Muscle of arm (tissue), 12 donors: ENCODE results near the gene MYRF. TPM values are rescaled to one million over a fixed set of nuclear protein-coding genes. Genes with fewer than 3 reads are reported as not detected.

ENCODE experiments used
- DNase-seq: peaks from one replicate; pipeline ENCODE4 v3.0.0-alpha.2; 2013
- polyA plus RNA-seq, 12 donors: library from polyadenylated mRNA; unstranded; fragments of 120-200 nt; gene quantifications; one replicate each; pipeline ENCODE4 v1.2.1, GENCODE V29; 2013; ENCODE audit not compliant: insufficient read length in 12 of 12

Gene MYRF
- polyA plus RNA-seq, 12 donors = 0.58 to 7.2 (median 0.91) TPM; not detected in 1

- DNase-seq = no peak
Observed at GRCh38 chr11:61817471-61818202, 65.2 kb downstream of the MYRF start.

- DNase-seq = no peak
Observed at GRCh38 chr11:61820174-61820573, 67.7 kb downstream of the MYRF start.

DNA sequence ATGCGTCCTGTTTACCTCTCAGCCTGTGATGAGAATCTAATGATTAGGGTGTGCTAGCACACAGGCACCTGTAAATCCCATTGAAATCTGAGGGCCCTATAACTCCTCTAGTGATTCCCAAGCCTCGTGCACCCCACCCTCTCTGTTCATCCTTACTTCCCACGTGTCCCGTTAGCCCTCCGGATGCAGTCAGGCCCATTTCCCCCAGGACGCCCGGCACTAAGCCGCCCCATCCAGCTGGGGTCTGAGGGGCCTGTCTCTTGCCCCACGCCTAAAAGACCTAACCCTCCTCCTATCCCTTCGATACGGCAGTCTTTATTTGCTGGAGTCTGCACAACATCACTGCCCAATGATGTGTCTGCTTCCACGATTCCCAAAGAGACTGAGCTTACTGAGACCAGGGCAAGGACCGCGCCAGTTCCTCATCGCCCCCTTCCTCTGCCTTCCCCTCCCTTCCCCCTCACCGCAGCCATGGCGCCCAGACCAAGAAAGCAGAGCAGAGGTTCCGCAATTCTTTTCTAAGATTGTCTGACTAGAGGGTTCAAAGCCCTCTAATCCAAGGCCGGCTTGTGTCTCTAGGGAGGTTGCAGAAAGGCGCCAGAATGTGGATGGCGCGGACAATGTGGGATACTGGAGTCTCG is 74.6 kb downstream of the MYRF start:
- peak; percentile 66 for DNase-seq

GRCh38 chr11:61827571-61828378 is 75.3 kb downstream of the MYRF start, which contains the start of gene FADS2:
TSS of gene FADS2 (plus strand) at chr11:61828300. CDS start at chr11:61828391, 91 bp downstream.
- peak; percentile 98 for DNase-seq

DNA sequence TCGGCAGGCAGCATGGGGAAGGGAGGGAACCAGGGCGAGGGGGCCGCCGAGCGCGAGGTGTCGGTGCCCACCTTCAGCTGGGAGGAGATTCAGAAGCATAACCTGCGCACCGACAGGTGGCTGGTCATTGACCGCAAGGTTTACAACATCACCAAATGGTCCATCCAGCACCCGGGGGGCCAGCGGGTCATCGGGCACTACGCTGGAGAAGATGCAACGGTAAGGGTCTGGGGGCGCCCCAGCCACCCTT is 75.9 kb downstream of the MYRF start:
- DNase-seq = no peak

DNA sequence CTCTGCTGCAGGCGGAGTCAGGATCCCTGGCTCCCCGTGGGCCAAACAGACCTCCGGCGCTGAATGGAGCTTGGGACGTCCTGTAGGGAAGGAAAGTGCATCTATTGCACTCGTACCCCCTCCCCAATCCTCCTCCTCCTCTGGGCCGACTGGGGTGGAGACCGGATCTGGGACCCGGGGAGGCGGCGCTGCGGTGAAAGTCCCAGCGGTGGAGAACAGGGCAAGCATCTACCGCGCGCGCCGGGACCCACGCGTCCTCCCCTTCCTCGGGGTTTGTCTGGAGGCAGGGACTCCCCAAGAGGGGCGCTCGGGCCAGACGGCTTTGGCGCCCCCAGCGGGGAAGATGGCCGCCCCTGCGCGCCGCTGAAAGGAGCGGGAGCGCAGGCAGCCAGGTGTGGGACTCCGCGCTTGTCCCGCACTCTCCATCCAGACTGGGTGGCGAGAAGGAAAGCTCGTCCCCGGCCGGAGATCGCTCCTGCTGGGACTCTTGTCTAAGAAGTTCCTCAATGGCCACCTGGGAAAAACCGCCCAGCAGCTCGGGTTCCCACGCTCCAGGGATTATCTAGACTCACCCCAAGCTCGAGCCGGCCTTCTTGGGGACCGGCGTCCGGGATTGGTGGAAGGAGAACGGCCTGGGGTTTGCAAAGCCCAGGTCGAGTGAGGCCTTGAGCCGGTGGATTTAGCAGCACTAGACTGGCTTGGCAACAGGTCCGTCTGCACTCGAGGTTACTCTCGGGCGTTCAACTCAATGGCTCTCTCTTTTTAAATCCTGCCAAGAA is 76.4 kb downstream of the MYRF start:
- peak; percentile 43 for DNase-seq

- no peak for DNase-seq
Observed at GRCh38 chr11:61829806-61830205, 77.4 kb downstream of the MYRF start.

DNA sequence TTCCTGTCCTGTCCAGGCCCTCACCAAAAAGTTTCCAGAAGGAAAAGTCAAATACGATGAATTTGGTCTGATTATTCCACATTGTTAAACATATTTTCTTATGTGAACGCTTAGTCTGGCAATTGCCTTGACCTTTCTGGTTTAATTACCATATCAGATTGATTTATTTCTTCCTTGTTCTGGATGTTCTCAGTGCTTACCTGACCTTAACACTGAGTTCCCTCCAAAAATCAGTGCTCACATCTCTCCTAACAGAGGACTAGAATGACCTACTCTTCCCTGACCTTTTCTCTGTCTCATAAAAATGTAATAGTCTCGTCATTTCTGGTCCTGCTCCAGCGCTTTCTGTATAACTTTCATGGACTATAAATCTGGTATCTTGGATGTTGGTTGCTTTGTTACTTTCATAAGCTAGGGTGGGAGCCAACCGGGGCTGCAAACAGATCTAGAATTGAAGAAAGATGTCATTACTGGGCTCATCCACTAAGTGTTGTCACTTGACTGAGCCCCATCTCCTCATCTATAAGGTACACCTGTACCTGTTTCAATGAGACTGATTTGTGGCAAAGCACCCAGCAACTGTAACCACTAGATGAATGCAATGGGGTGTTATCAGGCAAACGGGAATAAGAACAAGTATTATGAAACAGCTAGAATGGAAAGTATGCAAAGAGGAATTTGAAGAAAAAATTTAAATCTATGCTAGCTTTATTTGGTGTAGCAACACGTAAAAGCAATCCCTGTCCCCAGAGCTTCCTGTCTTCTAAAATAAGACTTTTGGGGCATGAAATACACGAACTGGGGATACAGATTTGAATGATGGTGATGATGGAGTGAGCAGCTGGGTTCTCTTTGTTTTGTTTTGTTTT is 78.0 kb downstream of the MYRF start:
- DNase-seq = peak; percentile 48

DNA sequence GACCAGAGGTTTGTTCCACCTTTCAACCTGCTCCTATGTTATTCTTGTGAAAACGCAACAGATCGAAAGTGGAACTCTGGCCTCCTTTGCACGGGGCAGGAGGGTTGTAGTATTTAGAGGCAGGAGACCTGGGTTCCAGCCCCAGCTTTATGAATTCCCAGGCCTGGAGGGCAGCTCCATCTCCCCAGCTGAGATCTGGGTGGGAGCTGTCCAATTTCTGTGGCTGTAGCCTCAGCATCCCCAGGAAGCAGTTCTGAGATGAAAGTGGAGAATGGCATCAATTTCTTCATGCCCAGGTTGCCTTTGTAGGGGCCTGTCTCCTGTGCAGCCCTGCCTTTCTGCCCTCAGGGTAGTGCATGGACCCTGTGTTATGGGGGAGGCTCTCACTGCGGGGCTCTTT is 79.8 kb downstream of the MYRF start:
- DNase-seq = no peak

DNA sequence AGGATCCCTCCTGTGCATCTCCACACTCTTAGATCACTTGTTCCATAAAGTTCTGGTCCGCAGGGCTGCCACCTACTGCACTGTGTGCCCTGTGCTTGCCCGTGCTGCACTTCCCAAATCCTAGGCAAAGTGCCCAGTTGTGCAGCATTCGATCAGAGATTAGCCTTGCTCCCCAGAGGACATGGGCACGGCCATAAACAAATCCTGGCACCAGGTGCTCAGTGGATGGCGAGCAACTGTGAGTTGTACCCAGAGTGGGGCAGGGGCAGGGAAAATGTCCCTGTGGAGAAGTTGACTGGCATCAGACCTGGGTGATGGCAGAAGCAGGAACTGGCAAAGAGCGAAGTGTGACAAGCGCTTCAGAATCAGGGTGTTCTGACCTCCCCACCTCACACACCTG is 80.3 kb downstream of the MYRF start:
- DNase-seq = no peak

- no peak for DNase-seq
Observed at GRCh38 chr11:61833471-61833870, 81.0 kb downstream of the MYRF start.

DNA sequence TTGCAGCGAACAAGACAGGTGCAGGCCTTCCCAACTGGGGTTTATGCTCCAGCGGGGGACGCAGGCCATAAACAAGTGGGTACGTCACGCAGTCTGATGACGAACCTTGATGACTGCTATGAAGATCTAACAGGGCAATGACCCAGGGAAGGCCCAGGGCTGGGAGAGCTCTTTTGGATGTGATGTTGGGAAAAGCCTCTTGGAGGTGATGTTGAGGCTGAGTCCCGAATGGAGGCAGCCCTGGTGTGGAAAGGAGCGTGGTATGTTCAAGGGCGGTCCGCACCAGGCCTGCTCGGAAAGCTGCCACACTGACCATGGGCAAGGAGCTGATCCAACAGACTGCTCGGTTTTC is 81.5 kb downstream of the MYRF start:
- no peak for DNase-seq

GRCh38 chr11:61834278-61835048 is 82.0 kb downstream of the MYRF start:
- DNase-seq = peak; percentile 71

DNA sequence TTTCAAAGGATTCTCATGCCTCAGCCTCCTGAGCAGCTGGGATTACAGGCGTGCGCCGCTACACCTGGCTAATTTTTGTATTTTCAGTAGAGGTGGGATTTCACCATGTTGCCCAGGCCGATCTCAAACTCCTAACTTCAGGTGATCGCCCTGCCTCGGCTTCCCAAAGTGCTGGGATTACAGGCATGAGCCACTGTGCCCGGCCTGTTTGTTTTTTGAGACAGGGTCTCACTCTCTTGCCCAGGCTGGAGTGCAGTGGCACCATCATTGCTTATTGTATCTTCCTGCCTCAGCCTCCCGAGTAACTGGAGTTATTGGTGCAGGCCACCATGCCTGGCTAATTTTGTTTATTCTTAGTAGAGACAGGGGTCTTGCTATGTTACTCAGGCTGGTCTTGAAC is 83.8 kb downstream of the MYRF start:
- DNase-seq = no peak

GRCh38 chr11:61837411-61838005 is 85.1 kb downstream of the MYRF start:
- no peak for DNase-seq

Other genes with a start within 250 kb of the MYRF start
- gene LRRC10B, start 243.9 kb upstream of the MYRF start, polyA plus RNA-seq = under 1 TPM in 8 of 12 donors, not detected in 4; 0.11 to 0.34 (median 0.16) TPM
- gene SYT7, start 171.6 kb upstream of the MYRF start, polyA plus RNA-seq = 10 to 100 TPM in 1 of 12 donors, 1 to 10 TPM in 10, not detected in 1; 2.0 to 12.0 (median 3.1) TPM
- 1 to 10 TPM in 11 of 12 donors, not detected in 1; 3.8 to 6.0 (median 4.2) TPM for gene DAGLA, start 72.2 kb upstream of the MYRF start, polyA plus RNA-seq
- 100 to 1,000 TPM in 10 of 12 donors, 10 to 100 TPM in 1, not detected in 1; 71.8 to 175 (median 136) TPM for gene TMEM258, start 40.0 kb downstream of the MYRF start, polyA plus RNA-seq
- gene FEN1, start 40.3 kb downstream of the MYRF start, polyA plus RNA-seq = 10 to 100 TPM in 11 of 12 donors, not detected in 1; 13.2 to 24.6 (median 15.8) TPM
- gene FADS1, start 64.4 kb downstream of the MYRF start, polyA plus RNA-seq = 10 to 100 TPM in 11 of 12 donors, not detected in 1; 15.7 to 36.5 (median 23.2) TPM
- gene FADS2, start 75.7 kb downstream of the MYRF start, polyA plus RNA-seq = 100 to 1,000 TPM in 4 of 12 donors, 10 to 100 TPM in 7, not detected in 1; 64.3 to 172 (median 87.3) TPM
- gene FADS3, start 138.9 kb downstream of the MYRF start, polyA plus RNA-seq = 10 to 100 TPM in 11 of 12 donors, not detected in 1; 26.5 to 44.4 (median 37.7) TPM
- gene RAB3IL1, start 164.9 kb downstream of the MYRF start, polyA plus RNA-seq = 10 to 100 TPM in 11 of 12 donors, not detected in 1; 18.2 to 32.1 (median 23.6) TPM
- gene BEST1, start 197.7 kb downstream of the MYRF start, polyA plus RNA-seq = 1 to 10 TPM in 11 of 12 donors, not detected in 1; 2.4 to 8.2 (median 3.5) TPM
- 1,000 to 10,000 TPM in 11 of 12 donors, not detected in 1; 1,211 to 2,107 (median 1,338) TPM for gene FTH1, start 215.0 kb downstream of the MYRF start, polyA plus RNA-seq